ENCODE measurements around the gene GEMIN4.
"Not testable (repeated sequence)": the region's sequence is repeated elsewhere in the genome, so short reads cannot be mapped to it uniquely, and the experiment has no call there.

The GEMIN4 gene

DNA sequence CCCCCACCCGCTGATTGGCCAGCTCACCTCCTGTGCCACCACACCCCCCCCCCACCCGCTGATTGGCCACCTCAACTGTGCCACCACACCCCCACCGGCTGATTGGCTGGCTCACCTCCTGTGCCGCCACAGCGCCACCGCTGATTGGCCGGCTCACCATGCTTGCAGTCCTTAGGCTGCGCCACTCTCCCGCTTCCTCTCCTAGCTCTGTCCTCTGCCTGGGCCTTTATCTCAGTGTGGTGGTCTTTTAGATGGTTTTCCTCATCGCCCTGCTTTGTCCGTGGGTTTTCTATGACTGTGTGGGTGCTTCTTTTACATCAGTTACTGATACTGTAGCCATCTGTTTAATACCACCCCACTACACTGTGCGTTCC is 38.8 kb upstream of the GEMIN4 start:
- H4K91ac ChIP-seq (ENCODE audit: low read length); H3K18ac ChIP-seq (ENCODE audit: low read depth in 1 of 2, low read length in 2 of 2); H3K23ac ChIP-seq (ENCODE audit: low read length in 2 of 2); H3K4me1 ChIP-seq (ENCODE audit: control insufficient read depth, insufficient read depth, low read depth, low read length); H2BK12ac ChIP-seq (ENCODE audit: low read length in 2 of 2); H2BK120ac ChIP-seq (ENCODE audit: low read depth, low read length); H3K4ac ChIP-seq (ENCODE audit: low read depth in 1 of 2, low read length in 2 of 2); H3K9ac ChIP-seq (ENCODE audit: low read length); H3K14ac ChIP-seq (ENCODE audit: low read length in 2 of 2); H2BK5ac ChIP-seq (ENCODE audit: low read depth, low read length, poor library complexity, severe bottlenecking); H2AFZ ChIP-seq (ENCODE audit: low read depth, low read length); H2AK5ac ChIP-seq (ENCODE audit: low read length, severe bottlenecking); H3K4me2 ChIP-seq (ENCODE audit: low read length, poor library complexity, severe bottlenecking); H2BK15ac ChIP-seq (ENCODE audit: low read depth, poor library complexity, severe bottlenecking); DNase-seq; H4K8ac ChIP-seq (ENCODE audit: low read length); H3K9me3 ChIP-seq (ENCODE audit: control insufficient read depth, low read length); H3K27me3 ChIP-seq (ENCODE audit: control insufficient read depth in 1 of 2, insufficient read depth in 1 of 2, low read length in 2 of 2); H3K27ac ChIP-seq (ENCODE audit: low read length, poor library complexity, severe bottlenecking); H3K4me3 ChIP-seq (ENCODE audit: insufficient read depth in 1 of 2, low read depth in 1 of 2, low read length in 2 of 2): not testable (repeated sequence)
- Histone ChIP-seq H3K36me3 (ENCODE audit: control insufficient read depth in 1 of 2, insufficient read depth in 2 of 2, low read depth in 1 of 2, low read length in 2 of 2) (peaks cover 51 to 52% of the 10 kb centered on the region in 2 experiments), H3K79me1 (replicated peaks; ENCODE audit: low read length, poor library complexity, severe bottlenecking) (peaks cover 15% of the 10 kb centered on the region)
- 98% methylated on average over 7 of the region's 12 CpGs for WGBS

DNA sequence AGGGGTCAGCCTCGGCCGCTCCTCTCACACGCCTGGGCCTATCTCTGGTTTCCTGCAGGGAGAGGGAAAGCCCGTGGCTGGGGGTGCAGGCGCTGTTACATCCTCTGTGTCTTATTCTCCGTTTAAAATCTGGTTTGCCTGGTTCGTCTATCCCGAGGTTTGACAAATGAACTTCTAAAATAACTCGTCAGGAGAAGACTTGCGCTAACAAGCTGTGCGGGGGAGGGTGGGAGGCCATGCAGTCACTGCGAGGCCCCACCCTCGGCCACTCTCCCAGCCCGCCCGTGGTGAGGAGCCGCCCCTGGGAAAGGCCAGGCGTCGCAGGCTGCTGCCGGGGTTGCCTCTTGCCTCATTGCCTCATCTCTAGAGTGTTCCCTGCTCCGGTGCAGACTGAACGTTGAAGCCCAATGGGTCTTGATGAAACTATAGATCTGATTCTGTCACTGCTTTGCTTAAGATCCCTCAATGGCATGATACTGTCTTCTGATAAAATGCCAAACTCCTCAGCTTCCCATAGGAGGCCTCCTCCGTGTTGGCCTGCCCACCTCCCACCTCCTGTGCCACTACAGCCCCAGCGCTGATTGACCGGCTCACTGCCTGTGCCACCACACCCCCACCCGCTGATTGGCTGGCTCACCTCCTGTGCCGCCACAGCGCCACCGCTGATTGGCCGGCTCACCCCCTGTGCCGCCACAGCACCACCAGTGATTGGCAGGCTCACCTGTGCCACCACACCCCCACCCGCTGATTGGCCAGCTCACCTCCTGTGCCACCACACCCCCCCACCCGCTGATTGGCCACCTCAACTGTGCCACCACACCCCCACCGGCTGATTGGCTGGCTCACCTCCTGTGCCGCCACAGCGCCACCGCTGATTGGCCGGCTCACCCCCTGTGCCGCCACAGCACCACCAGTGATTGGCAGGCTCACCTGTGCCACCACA is 38.1 kb upstream of the GEMIN4 start:
- not testable (repeated sequence) for H2AK5ac ChIP-seq (ENCODE audit: low read length, severe bottlenecking); H2BK12ac ChIP-seq (ENCODE audit: low read length in 2 of 2); H3K4me2 ChIP-seq (ENCODE audit: low read length, poor library complexity, severe bottlenecking); H2BK120ac ChIP-seq (ENCODE audit: low read depth, low read length); H3K18ac ChIP-seq (ENCODE audit: low read depth in 1 of 2, low read length in 2 of 2); H2BK5ac ChIP-seq (ENCODE audit: low read depth, low read length, poor library complexity, severe bottlenecking); H4K8ac ChIP-seq (ENCODE audit: low read length); H2AFZ ChIP-seq (ENCODE audit: low read depth, low read length); H3K27ac ChIP-seq (ENCODE audit: low read length, poor library complexity, severe bottlenecking); H3K9ac ChIP-seq (ENCODE audit: low read length); H3K14ac ChIP-seq (ENCODE audit: low read length in 2 of 2); H3K27me3 ChIP-seq (ENCODE audit: control insufficient read depth in 1 of 2, insufficient read depth in 1 of 2, low read length in 2 of 2); H3K9me3 ChIP-seq (ENCODE audit: control insufficient read depth, low read length); H2BK15ac ChIP-seq (ENCODE audit: low read depth, poor library complexity, severe bottlenecking); H3K23ac ChIP-seq (ENCODE audit: low read length in 2 of 2); H4K91ac ChIP-seq (ENCODE audit: low read length); H3K4ac ChIP-seq (ENCODE audit: low read depth in 1 of 2, low read length in 2 of 2); H3K4me3 ChIP-seq (ENCODE audit: insufficient read depth in 1 of 2, low read depth in 1 of 2, low read length in 2 of 2); H3K4me1 ChIP-seq (ENCODE audit: control insufficient read depth, insufficient read depth, low read depth, low read length)
- peaks cover 46 to 51% of the 10 kb centered on the region in 2 experiments for H3K36me3 ChIP-seq (ENCODE audit: control insufficient read depth in 1 of 2, insufficient read depth in 2 of 2, low read depth in 1 of 2, low read length in 2 of 2)
- 73% methylated on average over 26 of the region's 38 CpGs for WGBS
- peaks cover 16% of the 10 kb centered on the region for H3K79me1 ChIP-seq (replicated peaks; ENCODE audit: low read length, poor library complexity, severe bottlenecking)
- DNase-seq, result peak; percentile 38

DNA sequence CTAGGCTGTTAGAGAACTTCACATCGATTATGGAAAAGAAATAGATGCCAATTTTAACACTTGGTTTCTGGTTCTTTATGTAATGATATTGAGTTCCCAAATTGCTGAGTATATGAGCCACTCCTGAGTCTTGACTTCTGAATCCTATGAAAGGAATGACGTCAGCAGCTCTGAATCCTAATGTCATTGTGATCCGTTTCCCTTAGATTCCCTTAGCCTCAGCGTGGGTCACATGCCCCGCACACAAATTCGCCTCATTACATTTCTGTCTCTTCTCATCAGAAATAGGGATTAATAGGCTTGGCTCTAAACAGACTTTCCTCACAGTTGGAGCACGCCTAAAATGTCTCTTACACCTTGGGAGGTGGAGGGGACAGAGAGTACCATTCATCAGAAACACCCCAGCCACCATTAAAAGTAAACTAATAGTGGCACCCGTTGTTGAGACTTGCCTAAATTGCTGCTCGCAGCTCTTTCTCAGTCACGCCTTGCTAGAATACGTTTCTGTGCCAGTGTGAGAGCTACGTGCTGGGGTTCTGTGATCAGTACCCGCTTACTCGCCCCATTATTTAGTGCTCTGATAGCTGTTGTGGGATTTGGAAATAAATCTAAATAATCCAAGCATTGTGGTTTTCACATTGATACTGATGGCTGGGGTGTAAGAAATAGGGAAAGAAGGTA is 37.2 kb upstream of the GEMIN4 start:
- peaks cover 5% of the 10 kb centered on the region for H3K4me1 ChIP-seq (ENCODE audit: control insufficient read depth, insufficient read depth, low read depth, low read length)
- peaks cover 18% of the 10 kb centered on the region for H3K79me1 ChIP-seq (replicated peaks; ENCODE audit: low read length, poor library complexity, severe bottlenecking)
- no peak overlapping the region for H2BK120ac ChIP-seq (ENCODE audit: low read depth, low read length)
- H3K23ac ChIP-seq (ENCODE audit: low read length in 2 of 2), result no peak overlapping the region
- DNase-seq, result no peak
- WGBS, result 96% methylated on average over 14 of the region's 14 CpGs
- H3K36me3 ChIP-seq (ENCODE audit: control insufficient read depth in 1 of 2, insufficient read depth in 2 of 2, low read depth in 1 of 2, low read length in 2 of 2), result peaks cover 46 to 58% of the 10 kb centered on the region in 2 experiments
- no peak overlapping the region for H3K9ac ChIP-seq (ENCODE audit: low read length)
- H3K27ac ChIP-seq (ENCODE audit: low read length, poor library complexity, severe bottlenecking), result no peak overlapping the region
- H4K8ac ChIP-seq (ENCODE audit: low read length), result no peak overlapping the region
- H3K27me3 ChIP-seq (ENCODE audit: control insufficient read depth in 1 of 2, insufficient read depth in 1 of 2, low read length in 2 of 2), result no peaks in the 10 kb centered on the region
- no peaks in the 10 kb centered on the region for H3K9me3 ChIP-seq (ENCODE audit: control insufficient read depth, low read length)
- no peak overlapping the region for H2BK5ac ChIP-seq (ENCODE audit: low read depth, low read length, poor library complexity, severe bottlenecking)
- H3K4me2 ChIP-seq (ENCODE audit: low read length, poor library complexity, severe bottlenecking), result no peak overlapping the region
- no peak overlapping the region for H3K18ac ChIP-seq (ENCODE audit: low read depth in 1 of 2, low read length in 2 of 2)
- no peak overlapping the region for H2AK5ac ChIP-seq (ENCODE audit: low read length, severe bottlenecking)
- no peak overlapping the region for H3K4ac ChIP-seq (ENCODE audit: low read depth in 1 of 2, low read length in 2 of 2)
- H2BK12ac ChIP-seq (ENCODE audit: low read length in 2 of 2), result no peak overlapping the region
- H2BK15ac ChIP-seq (ENCODE audit: low read depth, poor library complexity, severe bottlenecking), result no peak overlapping the region
- no peak overlapping the region for H3K14ac ChIP-seq (ENCODE audit: low read length in 2 of 2)
- no peak overlapping the region for H4K91ac ChIP-seq (ENCODE audit: low read length)
- H2AFZ ChIP-seq (ENCODE audit: low read depth, low read length), result no peak overlapping the region
- no peak overlapping the region for H3K4me3 ChIP-seq (ENCODE audit: insufficient read depth in 1 of 2, low read depth in 1 of 2, low read length in 2 of 2)

DNA sequence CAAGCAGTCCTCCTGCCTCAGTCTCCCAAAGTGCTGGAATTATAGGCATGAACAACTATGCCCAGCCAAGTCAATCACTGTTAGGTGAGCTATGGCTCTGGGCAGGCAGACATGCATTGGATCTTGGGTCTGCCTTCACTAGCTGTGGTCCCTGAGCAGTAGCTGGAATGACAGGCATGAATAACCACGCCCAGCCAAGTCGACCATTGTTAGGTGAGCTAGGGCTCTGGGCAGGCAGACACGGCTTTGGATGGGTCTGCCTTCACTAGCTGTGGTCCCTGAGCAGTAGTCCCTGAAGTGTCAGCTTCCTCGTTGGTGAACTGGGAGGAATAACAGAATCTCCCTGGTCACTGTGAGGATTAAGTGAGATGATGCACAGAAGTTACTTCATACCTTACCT is 36.5 kb upstream of the GEMIN4 start:
- Histone ChIP-seq H3K36me3 (ENCODE audit: control insufficient read depth in 1 of 2, insufficient read depth in 2 of 2, low read depth in 1 of 2, low read length in 2 of 2) (peaks cover 44 to 61% of the 10 kb centered on the region in 2 experiments), H3K9me3 (ENCODE audit: control insufficient read depth, low read length) (no peaks in the 10 kb centered on the region), H3K79me1 (replicated peaks; ENCODE audit: low read length, poor library complexity, severe bottlenecking) (peaks cover 18% of the 10 kb centered on the region), H4K91ac (ENCODE audit: low read length) (no peak overlapping the region), H3K4me1 (ENCODE audit: control insufficient read depth, insufficient read depth, low read depth, low read length) (peaks cover 2% of the 10 kb centered on the region), H3K4ac (ENCODE audit: low read depth in 1 of 2, low read length in 2 of 2) (no peak overlapping the region), H2BK15ac (ENCODE audit: low read depth, poor library complexity, severe bottlenecking) (no peak overlapping the region), H2AFZ (ENCODE audit: low read depth, low read length) (no peak overlapping the region), H3K27ac (ENCODE audit: low read length, poor library complexity, severe bottlenecking) (no peak overlapping the region), H3K23ac (ENCODE audit: low read length in 2 of 2) (no peak overlapping the region), H3K18ac (ENCODE audit: low read depth in 1 of 2, low read length in 2 of 2) (no peak overlapping the region), H3K9ac (ENCODE audit: low read length) (no peak overlapping the region), H2AK5ac (ENCODE audit: low read length, severe bottlenecking) (no peak overlapping the region), H3K27me3 (ENCODE audit: control insufficient read depth in 1 of 2, insufficient read depth in 1 of 2, low read length in 2 of 2) (no peaks in the 10 kb centered on the region), H3K4me3 (ENCODE audit: insufficient read depth in 1 of 2, low read depth in 1 of 2, low read length in 2 of 2) (no peak overlapping the region), H2BK120ac (ENCODE audit: low read depth, low read length) (no peak overlapping the region), H2BK5ac (ENCODE audit: low read depth, low read length, poor library complexity, severe bottlenecking) (no peak overlapping the region), H4K8ac (ENCODE audit: low read length) (no peak overlapping the region), H2BK12ac (ENCODE audit: low read length in 2 of 2) (no peak overlapping the region), H3K4me2 (ENCODE audit: low read length, poor library complexity, severe bottlenecking) (no peak overlapping the region), H3K14ac (ENCODE audit: low read length in 2 of 2) (no peak overlapping the region)
- no peak for DNase-seq
- WGBS, result 92% methylated on average over 4 of the region's 4 CpGs
